ENCODE results near the gene EXOC4.

DNA sequence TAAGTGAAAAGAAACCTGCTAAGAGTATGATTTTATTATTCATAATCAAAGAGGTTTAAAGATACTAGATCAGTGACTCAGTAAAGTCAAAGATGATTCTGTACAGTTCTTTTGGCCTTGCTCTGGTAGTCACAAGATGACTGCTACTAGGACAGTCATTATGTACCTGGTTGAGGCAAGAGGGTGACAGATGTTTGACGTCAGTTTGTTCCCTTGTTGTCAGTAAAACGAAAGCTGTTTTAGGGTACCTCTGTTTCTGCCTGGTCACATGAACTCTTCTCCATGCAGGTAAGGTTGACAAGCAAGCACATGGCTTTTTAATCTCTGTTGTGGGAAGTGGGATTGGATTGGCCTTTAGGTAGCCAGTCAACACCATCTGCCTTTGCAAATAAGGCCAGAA is 308.0 kb downstream of the EXOC4 start:
- TF ChIP-seq YY1 (IDR thresholded peaks at IDR 0.05; ENCODE audit: insufficient read depth, insufficient read length) (no peak), ZNF274 (IDR thresholded peaks at IDR 0.05; ENCODE audit: low read depth, low read length) (no peak)

All from NT2/D1 (cell line).